H1 (cell line): ENCODE measurements around the gene SIK3. TPM values are rescaled to one million over a fixed set of nuclear protein-coding genes. Genes with fewer than 3 reads are reported as not detected.

Experiments
- RAD21 ChIP-seq, 2 experiments: IDR thresholded peaks in 1 of 2; conservative IDR thresholded peaks in 1 of 2; 2 replicates each; pipeline ENCODE4 v1.6.1; 2011; ENCODE audit warnings: low read depth in 2 of 2, low read length in 2 of 2, improper control_type of control experiment in 1 of 2, inconsistent platforms in 1 of 2, mild to moderate bottlenecking in 1 of 2, moderate library complexity in 1 of 2
- polyA plus RNA-seq, 7 experiments: library from polyadenylated mRNA; depleted of rRNA in 3 of 7; stranded (reverse) in 5 of 7; unstranded in 2 of 7; fragments of >200 nt in 5 of 7; fragments of 200-250 nt in 2 of 7; gene quantifications; 1 replicate in 5 of 7; 2 replicates in 1 of 7; 4 replicates in 1 of 7; pipeline versions ENCODE4 v1.2.1 to v1.2.3, GENCODE V29; 2011 to 2013; ENCODE audit warnings: missing spikeins in 2 of 7, mixed read lengths in 2 of 7
- total RNA-seq: library from RNA; stranded (reverse); fragmentation: NEBNext Ultra II Directional; extraction: Animal tissue kit (Norgen Biotek cat#: 25700); gene quantifications from 2 replicates; pipeline ENCODE4 v1.2.1, GENCODE V29; 2021

SIK3 gene
- total and polyA plus RNA-seq, 2 of the 8 experiments (the other 6 are each of a cell fraction or from before 2014, with no cell fraction given) = 19.9 to 32.1 TPM

DNA sequence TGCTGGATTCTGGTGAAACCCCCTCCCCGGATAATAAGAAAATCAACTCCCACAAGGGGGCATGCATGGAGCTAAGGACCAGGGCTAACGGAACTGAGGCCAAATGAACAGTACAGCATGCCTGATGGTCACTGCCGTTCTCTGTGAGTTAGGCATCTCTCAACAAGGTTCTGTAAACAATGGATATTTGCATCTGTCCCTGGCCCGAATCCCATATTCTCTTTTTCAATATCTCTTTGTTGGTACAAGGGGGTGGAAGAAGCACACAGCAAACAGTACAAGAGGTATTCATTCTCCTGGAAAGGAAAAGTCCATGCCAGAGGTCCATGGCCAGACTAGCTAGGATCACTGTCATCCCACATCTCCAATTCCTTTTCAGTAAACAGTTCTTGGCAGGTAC, 228.6 kb downstream of the SIK3 start (continued):
- peak in 1 of 2 experiments; percentile 16; a peak in 1 of 4 replicates for TF ChIP-seq RAD21 (IDR thresholded peaks at IDR 0.05 in 1 of 2, conservative IDR thresholded peaks at IDR 0.05 in 1 of 2; ENCODE audit: low read depth in 2 of 2, low read length in 2 of 2)
